NCI-H1436 (cell line): ENCODE measurements around the gene ACTA1.
"Not testable (repeated sequence)": the region's sequence is repeated elsewhere in the genome, so short reads cannot be mapped to it uniquely, and the experiment has no call there.

ENCODE experiments used
- DNase-seq: peaks from one replicate; lab custom pipeline; 2025; lab: John Stamatoyannopoulos, UW

The ACTA1 gene

GRCh38 chr1:229409616-229410369 is 24.1 kb downstream of the ACTA1 start:
- DNase-seq = no peak

- no peak for DNase-seq
Observed at GRCh38 chr1:229408458-229409037, 25.3 kb downstream of the ACTA1 start.

- DNase-seq = no peak
Observed at GRCh38 chr1:229407206-229408026, 26.5 kb downstream of the ACTA1 start.

GRCh38 chr1:229406798-229407197 is 27.1 kb downstream of the ACTA1 start:
- DNase-seq = no peak

DNA sequence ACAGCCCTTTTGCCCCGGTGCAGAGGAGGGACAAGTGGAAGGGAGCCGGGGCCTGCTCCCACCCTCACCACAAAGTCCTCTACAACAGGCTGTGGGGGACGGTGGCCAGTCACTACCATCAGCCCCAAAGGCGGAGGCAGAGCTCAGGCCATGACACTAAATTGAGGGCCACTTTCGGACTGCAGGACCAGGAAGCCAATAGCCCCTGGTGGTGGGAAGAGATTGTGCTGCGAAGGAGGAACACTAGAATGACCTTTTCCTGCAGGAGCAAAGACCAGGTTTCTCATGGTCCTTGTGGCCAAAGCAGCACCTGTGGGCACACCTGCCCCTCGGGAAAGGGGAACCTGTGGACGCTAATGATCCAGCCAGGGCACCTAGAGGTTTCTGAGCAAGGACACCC is 30.3 kb downstream of the ACTA1 start:
- no peak for DNase-seq

GRCh38 chr1:229402993-229403392 is 30.9 kb downstream of the ACTA1 start:
- DNase-seq = no peak

GRCh38 chr1:229402329-229402728 is 31.6 kb downstream of the ACTA1 start:
- not testable (repeated sequence) for DNase-seq

- no peak for DNase-seq
Observed at GRCh38 chr1:229397762-229398161, 36.1 kb downstream of the ACTA1 start.

- DNase-seq = no peak
Observed at GRCh38 chr1:229396585-229397206, 37.2 kb downstream of the ACTA1 start.

DNA sequence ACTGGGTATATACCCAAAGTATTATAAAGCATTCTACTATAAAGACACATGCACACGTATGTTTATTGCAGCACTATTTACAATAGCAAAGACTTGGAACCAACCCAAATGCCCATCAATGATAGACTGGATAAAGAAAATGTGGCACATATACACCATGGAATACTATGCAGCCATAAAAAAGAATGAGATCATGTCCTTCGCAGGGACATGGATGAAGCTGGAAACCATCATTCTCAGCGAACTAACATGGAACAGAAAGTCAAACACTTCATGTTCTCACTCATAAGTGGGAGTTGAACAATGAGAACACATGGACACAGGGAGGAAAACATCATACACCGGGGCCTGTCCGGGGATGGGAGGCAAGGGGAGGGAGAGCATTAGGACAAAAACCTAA is 39.4 kb downstream of the ACTA1 start:
- DNase-seq = not testable (repeated sequence)

DNA sequence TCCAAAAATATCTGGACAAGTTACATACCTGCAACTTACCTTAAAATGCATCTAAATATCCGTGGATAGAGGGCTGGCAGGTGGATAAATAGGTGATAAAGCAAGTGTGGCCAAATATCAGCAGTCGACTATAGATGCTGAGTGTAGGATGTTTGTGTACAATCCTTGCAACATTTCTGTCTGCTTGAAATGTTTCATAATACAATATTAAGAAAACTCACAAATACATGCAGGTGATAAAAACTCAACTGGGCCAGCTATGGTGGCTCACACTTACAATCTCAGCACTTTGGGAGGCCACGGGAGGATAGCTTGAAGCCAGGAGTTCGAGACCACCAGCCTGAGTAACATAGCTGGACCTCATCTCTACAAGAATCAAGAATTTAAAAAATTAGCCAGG is 41.0 kb downstream of the ACTA1 start:
- no peak for DNase-seq

DNA sequence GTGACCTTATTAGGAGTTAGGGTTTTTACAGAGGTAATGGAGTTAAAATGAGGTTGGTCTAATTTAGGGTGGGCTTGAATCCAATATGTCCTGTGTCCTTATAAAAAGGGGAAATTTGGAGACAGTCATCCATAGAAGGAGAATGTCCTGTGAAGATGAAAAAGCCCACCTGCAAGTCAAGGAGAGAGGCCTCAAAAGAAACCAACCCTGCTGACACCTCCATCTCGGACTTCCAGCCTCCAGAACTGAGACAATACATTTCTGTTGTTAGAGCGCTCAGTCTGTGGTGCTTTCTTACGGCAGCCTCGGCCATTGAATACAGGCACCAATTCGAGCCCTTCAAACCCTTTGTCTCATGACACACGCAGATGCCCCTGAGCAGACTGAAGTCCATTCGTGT is 43.8 kb downstream of the ACTA1 start:
- no peak for DNase-seq

GRCh38 chr1:229388897-229389580 is 44.9 kb downstream of the ACTA1 start:
- no peak for DNase-seq

- no peak for DNase-seq
Observed at GRCh38 chr1:229385853-229386456, 47.9 kb downstream of the ACTA1 start.

DNA sequence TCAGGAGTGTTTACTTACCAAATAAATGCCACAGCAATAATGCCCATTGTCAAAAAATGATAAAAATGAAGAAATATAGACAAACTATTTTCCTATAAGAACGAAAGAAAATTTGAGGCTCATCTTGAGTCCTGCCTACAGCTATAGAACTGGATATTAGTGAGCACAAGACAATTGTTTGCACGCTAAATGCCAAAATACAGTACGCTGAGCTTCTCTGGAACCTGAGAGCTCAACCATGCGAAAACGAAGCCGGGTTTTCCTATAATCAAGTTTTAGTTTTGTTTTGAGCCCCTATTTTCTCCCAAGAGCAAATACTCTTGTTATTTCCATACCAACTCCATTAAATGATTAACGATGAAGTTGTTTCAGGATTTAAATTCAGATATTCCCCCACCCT is 49.1 kb downstream of the ACTA1 start:
- DNase-seq = no peak

GRCh38 chr1:229383961-229384360 is 49.9 kb downstream of the ACTA1 start:
- no peak for DNase-seq

DNA sequence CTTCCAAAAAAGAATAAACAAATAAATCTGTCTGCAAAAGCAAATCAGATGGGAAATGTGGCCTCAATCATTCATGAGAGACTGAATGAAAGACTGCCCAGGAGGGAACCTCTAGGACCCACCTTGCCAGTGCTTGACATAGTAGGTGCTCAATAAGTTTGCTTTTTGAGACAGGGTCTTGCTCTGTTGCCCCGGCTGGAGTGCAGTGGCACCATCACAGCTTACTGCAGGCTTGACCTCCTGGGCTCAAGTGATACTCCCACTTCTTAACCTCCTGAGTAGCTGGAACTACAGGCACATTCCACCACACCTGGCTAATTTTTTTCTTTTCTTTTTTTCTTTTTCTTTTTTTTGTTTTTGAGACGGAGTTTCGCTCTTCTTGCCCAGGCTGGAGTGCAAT is 50.7 kb downstream of the ACTA1 start:
- no peak for DNase-seq
